MM.1S (cell line): ENCODE results near the gene HCN4.

Experiments
- CTCF ChIP-seq: fragments of 300-600 bp; sonication (generic); IDR thresholded peaks from 2 replicates; pipeline ENCODE4 v1.5.1; 2016; ENCODE audit warnings: antibody characterized with exemption, low read length, mixed read lengths
- EZH2 ChIP-seq: fragments of 300-600 bp; sonication (generic); optimal IDR thresholded peaks from 2 replicates; pipeline ENCODE3; 2017; ENCODE audit warnings: low read depth, mild to moderate bottlenecking, antibody characterized with exemption, low read length, mixed read lengths

- no peak for TF ChIP-seq CTCF
- TF ChIP-seq EZH2: no peak
Measured at GRCh38 chr15:73362900-73363299, 5.9 kb downstream of the HCN4 start.
